HepG2 (cell line): Measurements from ENCODE around the gene CHID1. TPM values are rescaled to one million over a fixed set of nuclear protein-coding genes. Genes with fewer than 3 reads are reported as not detected.
A peak's percentile ranks its signal among the peaks of the same experiment; 100 is the strongest.

Source experiments
- ATAC-seq: fragments of 200-7000 bp; cut with Tn5 transposase; 3 replicates; pipeline ENCODE4 v1.9.1; 2020; ENCODE audit warnings: mild to moderate bottlenecking, moderate library complexity
- BruUV-seq: library from RNA; stranded (reverse); fragments of 400-500 nt; replicated peaks from 2 replicates; lab custom pipeline; 2021; lab: Mats Ljungman, UMichigan
- CTCF ChIA-PET: fragments of 300-600 bp; formaldehyde crosslinking; extraction: SDS; loops from one replicate; lab custom pipeline; 2021; ENCODE audit warnings: low total read pairs, inconsistent platforms, low intra/inter-chr PET ratio; lab: Yijun Ruan, JAX
- POLR2A ChIA-PET: fragments of 350-600 bp; sonication (Branson Sonifier 250); formaldehyde crosslinking; loops from one replicate; lab custom pipeline; 2020; ENCODE audit warnings: antibody characterized with exemption, inconsistent platforms; lab: Yijun Ruan, JAX
- DNase-seq: peaks from one replicate; pipeline ENCODE4 v3.0.0-alpha.2; 2015; ENCODE audit warnings: low spot score
- FAIRE-seq: peaks from 3 replicates; lab custom pipeline; 2011; peaks lifted over from hg19 to GRCh38; lab: Jason Lieb, UNC
- H2AFZ ChIP-seq: one replicate; pipeline ENCODE4 v1.6.1; 2011; ENCODE audit warnings: low read length, inconsistent platforms
- H3K27ac ChIP-seq: fragments of 300-600 bp; 3 replicates; pipeline ENCODE4 v1.8.0; 2011; ENCODE audit warnings: mixed run types, mild to moderate bottlenecking, mixed read lengths, low read length, inconsistent platforms; ENCODE audit not compliant: insufficient read depth; ENCODE audit errors: extremely low read length
- H3K27me3 ChIP-seq, 2 experiments: fragments of 200-600 bp in 1 of 2; 2 replicates in 1 of 2; 3 replicates in 1 of 2; pipeline versions ENCODE4 v1.6.0 to v1.8.0; 2011; ENCODE audit warnings: low read length in 2 of 2, mild to moderate bottlenecking in 2 of 2, moderate library complexity in 2 of 2, inconsistent platforms in 1 of 2; ENCODE audit not compliant: insufficient read depth in 2 of 2, control insufficient read depth in 1 of 2
- H3K36me3 ChIP-seq, 2 experiments: fragments of 200-600 bp in 1 of 2; replicated peaks in 1 of 2; 2 replicates in 1 of 2; 3 replicates in 1 of 2; pipeline versions ENCODE4 v1.5.1 to v1.8.0; 2011; ENCODE audit warnings: low read length in 2 of 2, inconsistent platforms in 1 of 2; ENCODE audit not compliant: insufficient read depth in 2 of 2, control insufficient read depth in 1 of 2
- H3K4me1 ChIP-seq: 2 replicates; pipeline ENCODE4 v1.5.1; 2012; ENCODE audit warnings: low read length, inconsistent platforms; ENCODE audit not compliant: insufficient read depth
- H3K4me2 ChIP-seq: 2 replicates; pipeline ENCODE4 v1.6.0; 2011; ENCODE audit warnings: low read depth, low read length, inconsistent platforms
- H3K4me3 ChIP-seq, 3 experiments: fragments of 200-600 bp in 1 of 3; sonication (generic), shearing (Covaris generic) in 1 of 3; replicated peaks in 1 of 3; 2 replicates each; pipeline ENCODE4 v1.5.1; 2011 to 2016; ENCODE audit warnings: low read length in 3 of 3, inconsistent platforms in 2 of 3, low read depth in 2 of 3, mild to moderate bottlenecking in 2 of 3, control low read depth in 1 of 3, mixed read lengths in 1 of 3; ENCODE audit not compliant: insufficient read depth in 1 of 3
- H3K79me2 ChIP-seq: one replicate; pipeline ENCODE4 v1.6.1; 2011; ENCODE audit warnings: low read length, inconsistent platforms; ENCODE audit not compliant: insufficient read depth
- H3K9ac ChIP-seq: 2 replicates; pipeline ENCODE4 v1.6.0; 2011; ENCODE audit warnings: mild to moderate bottlenecking, low read depth, low read length, inconsistent platforms; ENCODE audit not compliant: insufficient read depth
- H3K9me3 ChIP-seq: 2 replicates; pipeline ENCODE4 v1.5.1; 2012; ENCODE audit warnings: mild to moderate bottlenecking, low read length
- H4K20me1 ChIP-seq: 2 replicates; pipeline ENCODE4 v1.6.0; 2011; ENCODE audit warnings: inconsistent platforms, mild to moderate bottlenecking, low read length, moderate library complexity; ENCODE audit not compliant: insufficient read depth
- AGO2 ChIP-seq: fragments of 200-400 bp; formaldehyde crosslinking; optimal IDR thresholded peaks from 2 replicates; pipeline ENCODE3; 2017; ENCODE audit warnings: mild to moderate bottlenecking, low read depth, low read length, moderate library complexity
- ERF ChIP-seq: IDR thresholded peaks from 2 replicates; pipeline ENCODE4 v1.6.1; 2018; ENCODE audit warnings: missing biosample characterization, missing genetic modification reagents
- MAX ChIP-seq: IDR thresholded peaks from 2 replicates; pipeline ENCODE4 v1.6.1; 2012; ENCODE audit warnings: inconsistent platforms
- NFKB2 ChIP-seq: sonication (generic); formaldehyde crosslinking; IDR thresholded peaks from 2 replicates; pipeline ENCODE4 v1.4.0; 2020; ENCODE audit warnings: missing genetic modification reagents, borderline replicate concordance
- RBM39 ChIP-seq: fragments of 200-400 bp; formaldehyde crosslinking; IDR thresholded peaks from one replicate; pipeline ENCODE4 v1.6.1; 2018; ENCODE audit warnings: antibody characterized with exemption, mild to moderate bottlenecking, low read depth, low read length; ENCODE audit not compliant: poor library complexity, severe bottlenecking
- ZNF350 ChIP-seq: sonication (generic); formaldehyde crosslinking; IDR thresholded peaks from 2 replicates; pipeline ENCODE4 v1.4.0; 2020; ENCODE audit warnings: mild to moderate bottlenecking, low read depth, missing genetic modification reagents, borderline replicate concordance
- ZNF776 ChIP-seq: sonication (generic); formaldehyde crosslinking; IDR thresholded peaks from 2 replicates; pipeline ENCODE4 v1.4.0; 2020; ENCODE audit warnings: mild to moderate bottlenecking, missing genetic modification reagents
- ZNF850 ChIP-seq: sonication (generic); formaldehyde crosslinking; conservative IDR thresholded peaks from 2 replicates; pipeline ENCODE4 v1.9.0; 2021; ENCODE audit warnings: mild to moderate bottlenecking, missing genetic modification reagents
- WGBS: methylation state at CpG from one replicate; pipeline ENCODE4 v1.1.6; 2017; ENCODE audit warnings: low lambda C conversion rate; 5-methylcytosine and 5-hydroxymethylcytosine counted together
- in situ Hi-C: cut with HindIII; loops from 2 replicates; pipeline ENCODE4 v1.10.0; 2017; ENCODE audit warnings: low pct_unique_long_range_greater_than_20kb; ENCODE audit not compliant: extremely low pct_ligation_motif_present
- intact Hi-C: fragments of 100-400 bp; cut with micrococcal nuclease; formaldehyde crosslinking; loops from one replicate; pipeline ENCODE4 v1.10.0; 2022; ENCODE audit not compliant: unreplicated experiment
- polyA plus RNA-seq, 8 experiments: library from polyadenylated mRNA; depleted of rRNA in 3 of 8; stranded (reverse) in 7 of 8; unstranded in 1 of 8; fragments of >200 nt; fragmentation: Illumina TruSeq in 4 of 8; extraction: Trizol in 4 of 8; gene quantifications; 2 replicates each; pipeline versions ENCODE4 v1.2.1 to v1.2.3, GENCODE V29; 2011 to 2016; ENCODE audit warnings: low read depth in 4 of 8, missing spikeins in 1 of 8, mixed read lengths in 1 of 8; ENCODE audit not compliant: insufficient read depth in 1 of 8
- total RNA-seq, 5 experiments: library from RNA; depleted of rRNA; stranded (reverse); fragments of >200 nt; fragmentation: Illumina TruSeq; extraction: Trizol; gene quantifications; 2 replicates each; pipeline ENCODE4 v1.2.3, GENCODE V29; 2016; ENCODE audit warnings: low read depth in 1 of 5
- TF ChIP-seq, protein P1 (sequence below): sonication (generic); formaldehyde crosslinking; IDR thresholded peaks from 2 replicates; pipeline ENCODE4 v1.5.1; 2020; ENCODE audit warnings: mild to moderate bottlenecking, missing genetic modification reagents, moderate library complexity
- TF ChIP-seq, protein P2 (sequence below): sonication (generic); formaldehyde crosslinking; IDR thresholded peaks from 2 replicates; pipeline ENCODE4 v1.5.0; 2020; ENCODE audit warnings: mild to moderate bottlenecking, missing genetic modification reagents, moderate library complexity

Gene CHID1
- total and polyA plus RNA-seq, 2 of the 13 experiments (the other 11 are each of a cell fraction or from before 2014, with no cell fraction given) = 65.1 to 93.6 TPM

DNA sequence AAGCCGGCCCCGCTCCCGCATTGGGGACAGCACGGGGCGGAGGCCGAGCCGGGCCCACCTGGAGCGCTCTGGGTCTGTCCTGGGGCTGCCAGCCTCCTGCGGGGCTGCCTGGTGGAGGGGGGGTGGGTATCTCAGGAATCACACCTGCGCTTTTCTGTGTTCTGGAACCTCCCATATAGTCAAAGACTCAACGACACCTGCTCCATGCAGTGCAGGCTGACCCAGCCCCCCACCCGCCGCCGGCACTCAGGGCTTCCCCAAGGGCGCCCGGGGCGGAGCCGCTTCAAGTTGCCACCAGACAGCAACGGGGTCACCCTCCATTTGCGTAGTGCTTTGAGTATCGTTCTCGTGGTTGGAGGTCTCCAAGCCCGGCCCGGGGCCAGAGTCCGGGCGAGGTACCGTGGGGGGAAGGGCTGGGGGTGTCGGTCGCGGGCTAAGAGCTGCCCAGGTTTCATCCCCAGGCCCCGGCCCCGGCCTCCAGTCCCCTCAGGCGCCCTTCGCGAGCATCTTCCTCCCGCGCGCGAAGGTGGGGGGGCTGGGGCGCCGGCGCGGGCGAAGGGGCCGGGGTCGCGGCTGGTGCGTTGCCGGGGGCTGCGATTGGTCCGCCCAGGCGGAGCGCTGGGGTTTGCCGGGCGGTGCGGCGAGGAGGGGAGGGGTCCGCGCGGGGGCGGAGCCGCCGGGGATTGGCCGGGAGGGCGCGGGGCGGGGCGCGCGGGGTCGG lies 61.3 kb downstream of the CHID1 start:
- Histone ChIP-seq H3K9ac (no peak overlapping the region), H3K4me2 (no peak overlapping the region), H3K4me3 (no peak overlapping the region), H3K27ac (no peak overlapping the region)
- WGBS = 98% methylated on average over 54 of the region's 71 CpGs
- DNase-seq = no peak
- no peak for TF ChIP-seq ERF (CRISPR knock-in tag)
- TF ChIP-seq ZNF350 = no peak
- TF ChIP-seq AGO2 = peak; percentile 32
- TF ChIP-seq, all 625 proteins: peak for 1
- H2AFZ ChIP-seq = no peak overlapping the region
- intact Hi-C loops (no loop called here), in situ Hi-C loops (no loop called here)
- H3K9me3 ChIP-seq = no peaks in the 10 kb centered on the region
- peaks cover 19% of the 10 kb centered on the region for H3K4me1 ChIP-seq
- H3K79me2 ChIP-seq = no peaks in the 10 kb centered on the region
- POLR2A ChIA-PET = no interaction called here
- no peak for ATAC-seq
- CTCF ChIA-PET = interaction anchor here (2.1 kb wide), 1 partner anchor 202 kb away, joined by 8 read pairs; no protein-coding TSS in a partner anchor
- no peak for FAIRE-seq
- H3K36me3 ChIP-seq = no peaks in the 10 kb centered on the region; a peak in 2 of 5 replicates
- BruUV-seq = no TSS peak
- no peaks in the 10 kb centered on the region for H3K27me3 ChIP-seq
- H4K20me1 ChIP-seq = 0 out of 2 replicates have a peak, but pooled peaks cover 4% of the 10 kb centered on the region

DNA sequence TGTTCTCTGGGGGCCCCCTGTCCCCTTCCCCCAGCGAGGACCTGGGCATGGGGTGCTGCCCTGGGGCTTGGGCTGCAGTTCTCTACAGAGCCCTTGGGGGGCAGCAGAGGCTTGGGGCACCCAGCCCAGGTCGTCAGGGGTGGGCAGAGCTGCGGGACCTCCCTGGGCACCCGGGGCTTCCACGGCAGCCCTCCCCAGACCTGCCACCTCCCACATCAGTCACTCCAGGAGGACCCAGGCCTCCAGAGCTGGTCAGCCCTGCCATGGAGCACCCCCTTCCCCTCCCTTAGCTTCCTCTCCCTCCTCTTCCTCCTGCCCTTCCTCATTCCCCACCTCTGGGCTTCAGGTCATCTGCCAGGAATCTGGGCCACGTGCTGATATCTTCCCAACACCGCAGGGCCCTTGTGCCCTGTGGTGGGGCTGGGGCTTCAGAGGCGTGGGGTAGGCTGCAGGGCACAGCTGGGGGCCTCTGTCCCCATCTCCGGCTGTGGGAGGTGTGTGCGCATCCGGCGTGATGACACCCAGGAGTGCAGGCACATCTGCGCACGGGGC lies 62.2 kb downstream of the CHID1 start:
- WGBS = 96% methylated on average over 7 of the region's 14 CpGs
- no peaks in the 10 kb centered on the region for H3K79me2 ChIP-seq
- TF ChIP-seq RBM39 (peak; percentile 17), NFKB2 (CRISPR knock-in tag) (0 out of 2 replicates have a peak, but pooled peaks have one; percentile 21), ZNF776 (CRISPR knock-in tag) (0 out of 2 replicates have a peak, but pooled peaks have one; percentile 58), MAX (peak; percentile 15; the same call in 1 of the 2 replicates), ZNF850 (CRISPR knock-in tag) (no peak)
- TF ChIP-seq, protein P1, sequence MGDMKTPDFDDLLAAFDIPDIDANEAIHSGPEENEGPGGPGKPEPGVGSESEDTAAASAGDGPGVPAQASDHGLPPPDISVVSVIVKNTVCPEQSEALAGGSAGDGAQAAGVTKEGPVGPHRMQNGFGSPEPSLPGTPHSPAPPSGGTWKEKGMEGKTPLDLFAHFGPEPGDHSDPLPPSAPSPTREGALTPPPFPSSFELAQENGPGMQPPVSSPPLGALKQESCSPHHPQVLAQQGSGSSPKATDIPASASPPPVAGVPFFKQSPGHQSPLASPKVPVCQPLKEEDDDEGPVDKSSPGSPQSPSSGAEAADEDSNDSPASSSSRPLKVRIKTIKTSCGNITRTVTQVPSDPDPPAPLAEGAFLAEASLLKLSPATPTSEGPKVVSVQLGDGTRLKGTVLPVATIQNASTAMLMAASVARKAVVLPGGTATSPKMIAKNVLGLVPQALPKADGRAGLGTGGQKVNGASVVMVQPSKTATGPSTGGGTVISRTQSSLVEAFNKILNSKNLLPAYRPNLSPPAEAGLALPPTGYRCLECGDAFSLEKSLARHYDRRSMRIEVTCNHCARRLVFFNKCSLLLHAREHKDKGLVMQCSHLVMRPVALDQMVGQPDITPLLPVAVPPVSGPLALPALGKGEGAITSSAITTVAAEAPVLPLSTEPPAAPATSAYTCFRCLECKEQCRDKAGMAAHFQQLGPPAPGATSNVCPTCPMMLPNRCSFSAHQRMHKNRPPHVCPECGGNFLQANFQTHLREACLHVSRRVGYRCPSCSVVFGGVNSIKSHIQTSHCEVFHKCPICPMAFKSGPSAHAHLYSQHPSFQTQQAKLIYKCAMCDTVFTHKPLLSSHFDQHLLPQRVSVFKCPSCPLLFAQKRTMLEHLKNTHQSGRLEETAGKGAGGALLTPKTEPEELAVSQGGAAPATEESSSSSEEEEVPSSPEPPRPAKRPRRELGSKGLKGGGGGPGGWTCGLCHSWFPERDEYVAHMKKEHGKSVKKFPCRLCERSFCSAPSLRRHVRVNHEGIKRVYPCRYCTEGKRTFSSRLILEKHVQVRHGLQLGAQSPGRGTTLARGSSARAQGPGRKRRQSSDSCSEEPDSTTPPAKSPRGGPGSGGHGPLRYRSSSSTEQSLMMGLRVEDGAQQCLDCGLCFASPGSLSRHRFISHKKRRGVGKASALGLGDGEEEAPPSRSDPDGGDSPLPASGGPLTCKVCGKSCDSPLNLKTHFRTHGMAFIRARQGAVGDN = peak; percentile 33; the same call in 1 of the 2 replicates
- TF ChIP-seq, protein P2, sequence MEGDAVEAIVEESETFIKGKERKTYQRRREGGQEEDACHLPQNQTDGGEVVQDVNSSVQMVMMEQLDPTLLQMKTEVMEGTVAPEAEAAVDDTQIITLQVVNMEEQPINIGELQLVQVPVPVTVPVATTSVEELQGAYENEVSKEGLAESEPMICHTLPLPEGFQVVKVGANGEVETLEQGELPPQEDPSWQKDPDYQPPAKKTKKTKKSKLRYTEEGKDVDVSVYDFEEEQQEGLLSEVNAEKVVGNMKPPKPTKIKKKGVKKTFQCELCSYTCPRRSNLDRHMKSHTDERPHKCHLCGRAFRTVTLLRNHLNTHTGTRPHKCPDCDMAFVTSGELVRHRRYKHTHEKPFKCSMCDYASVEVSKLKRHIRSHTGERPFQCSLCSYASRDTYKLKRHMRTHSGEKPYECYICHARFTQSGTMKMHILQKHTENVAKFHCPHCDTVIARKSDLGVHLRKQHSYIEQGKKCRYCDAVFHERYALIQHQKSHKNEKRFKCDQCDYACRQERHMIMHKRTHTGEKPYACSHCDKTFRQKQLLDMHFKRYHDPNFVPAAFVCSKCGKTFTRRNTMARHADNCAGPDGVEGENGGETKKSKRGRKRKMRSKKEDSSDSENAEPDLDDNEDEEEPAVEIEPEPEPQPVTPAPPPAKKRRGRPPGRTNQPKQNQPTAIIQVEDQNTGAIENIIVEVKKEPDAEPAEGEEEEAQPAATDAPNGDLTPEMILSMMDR (CRISPR knock-in tag) = peak; percentile 87

More for the DNA sequence above, 62.2 kb downstream of the CHID1 start:
- POLR2A ChIA-PET = no interaction called here
- CTCF ChIA-PET = interaction anchor here (2.1 kb wide), 1 partner anchor 203 kb away, joined by 8 read pairs; no protein-coding TSS in a partner anchor
- in situ Hi-C loops (no loop called here), intact Hi-C loops (no loop called here)
- FAIRE-seq = no peak
- Histone ChIP-seq H3K9me3 (no peaks in the 10 kb centered on the region), H2AFZ (no peak overlapping the region), H3K27me3 (no peaks in the 10 kb centered on the region), H3K4me1 (peaks cover 26% of the 10 kb centered on the region), H3K4me2 (no peak overlapping the region), H3K4me3 (no peak overlapping the region), H3K36me3 (no peaks in the 10 kb centered on the region; a peak in 2 of 5 replicates), H3K9ac (no peak overlapping the region), H4K20me1 (0 out of 2 replicates have a peak, but pooled peaks cover 4% of the 10 kb centered on the region), H3K27ac (no peak overlapping the region)
- BruUV-seq = no TSS peak
- DNase-seq = no peak
- ATAC-seq = peak; percentile 7; the same call in 1 of the 3 replicates
